ENCODE measurements around the gene CIC. TPM values are rescaled to one million over a fixed set of nuclear protein-coding genes. Genes with fewer than 3 reads are reported as not detected.
A peak's percentile ranks its signal among the peaks of the same experiment; 100 is the strongest.

CIC gene
- total and polyA plus RNA-seq, 9 of the 15 experiments (the other 6 are each of a cell fraction or from before 2014, with no cell fraction given): 0.07 to 44.7 (median 8.6) TPM

- TF ChIP-seq PRPF4 (IDR thresholded peaks at IDR 0.05; ENCODE audit: insufficient read depth, low read depth, low read length, poor library complexity, severe bottlenecking) (no peak), ZBTB11 (CRISPR knock-in tag; IDR thresholded peaks at IDR 0.05) (peak in 1 of 3 experiments; percentile 90; a peak in 2 of 6 replicates), HES1 (IDR thresholded peaks at IDR 0.05; ENCODE audit: low read depth) (no peak), ADNP (tag; IDR thresholded peaks at IDR 0.05) (no peak), KLF6 (CRISPR knock-in tag; IDR thresholded peaks at IDR 0.05; ENCODE audit: borderline replicate concordance) (peak; percentile 79; the same call in 1 of the 2 replicates), KLF10 (CRISPR knock-in tag; IDR thresholded peaks at IDR 0.05) (no peak), OTX1 (CRISPR knock-in tag; IDR thresholded peaks at IDR 0.05) (peak; percentile 77; the same call in 1 of the 2 replicates), ZNF830 (CRISPR knock-in tag; IDR thresholded peaks at IDR 0.05) (no peak), ZNF212 (CRISPR knock-in tag; IDR thresholded peaks at IDR 0.05) (peak; percentile 64; the same call in 1 of the 2 replicates), PML (IDR thresholded peaks at IDR 0.05; ENCODE audit: low read length) (peak; percentile 65; the same call in 1 of the 2 replicates), SNIP1 (IDR thresholded peaks at IDR 0.05; ENCODE audit: low read depth) (no peak)
- TF ChIP-seq, protein P1, sequence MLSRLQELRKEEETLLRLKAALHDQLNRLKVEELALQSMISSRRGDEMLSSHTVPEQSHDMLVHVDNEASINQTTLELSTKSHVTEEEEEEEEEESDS (CRISPR knock-in tag; IDR thresholded peaks at IDR 0.05): no peak
- TF ChIP-seq, protein P2, sequence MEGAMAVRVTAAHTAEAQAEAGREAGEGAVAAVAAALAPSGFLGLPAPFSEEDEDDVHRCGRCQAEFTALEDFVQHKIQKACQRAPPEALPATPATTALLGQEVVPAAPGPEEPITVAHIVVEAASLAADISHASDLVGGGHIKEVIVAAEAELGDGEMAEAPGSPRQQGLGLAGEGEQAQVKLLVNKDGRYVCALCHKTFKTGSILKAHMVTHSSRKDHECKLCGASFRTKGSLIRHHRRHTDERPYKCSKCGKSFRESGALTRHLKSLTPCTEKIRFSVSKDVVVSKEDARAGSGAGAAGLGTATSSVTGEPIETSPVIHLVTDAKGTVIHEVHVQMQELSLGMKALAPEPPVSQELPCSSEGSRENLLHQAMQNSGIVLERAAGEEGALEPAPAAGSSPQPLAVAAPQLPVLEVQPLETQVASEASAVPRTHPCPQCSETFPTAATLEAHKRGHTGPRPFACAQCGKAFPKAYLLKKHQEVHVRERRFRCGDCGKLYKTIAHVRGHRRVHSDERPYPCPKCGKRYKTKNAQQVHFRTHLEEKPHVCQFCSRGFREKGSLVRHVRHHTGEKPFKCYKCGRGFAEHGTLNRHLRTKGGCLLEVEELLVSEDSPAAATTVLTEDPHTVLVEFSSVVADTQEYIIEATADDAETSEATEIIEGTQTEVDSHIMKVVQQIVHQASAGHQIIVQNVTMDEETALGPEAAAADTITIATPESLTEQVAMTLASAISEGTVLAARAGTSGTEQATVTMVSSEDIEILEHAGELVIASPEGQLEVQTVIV (CRISPR knock-in tag; IDR thresholded peaks at IDR 0.05; ENCODE audit: borderline replicate concordance): no peak
These were observed 24.5 kb upstream of the CIC start (continued) for GRCh38 chr19:42244347-42245220.
